RCC 7860 (cell line): ENCODE data around the gene CARD19.

Experiments
- DNase-seq: peaks from one replicate; pipeline ENCODE4 v3.0.0-alpha.2; 2015; ENCODE audit warnings: low spot score
- FAIRE-seq: peaks from 2 replicates; lab custom pipeline; 2012; peaks lifted over from hg19 to GRCh38; lab: Jason Lieb, UNC

Gene CARD19

GRCh38 chr9:93149361-93149760 is 53.3 kb downstream of the CARD19 start:
- DNase-seq (no peak), FAIRE-seq (no peak)

GRCh38 chr9:93151097-93151784 is 55.2 kb downstream of the CARD19 start:
- FAIRE-seq = no peak
- DNase-seq = no peak

- FAIRE-seq (no peak), DNase-seq (no peak)
Measured at GRCh38 chr9:93154293-93154903, 58.4 kb downstream of the CARD19 start.

- FAIRE-seq (no peak), DNase-seq (no peak)
Measured at GRCh38 chr9:93155716-93156474, 59.9 kb downstream of the CARD19 start.

DNA sequence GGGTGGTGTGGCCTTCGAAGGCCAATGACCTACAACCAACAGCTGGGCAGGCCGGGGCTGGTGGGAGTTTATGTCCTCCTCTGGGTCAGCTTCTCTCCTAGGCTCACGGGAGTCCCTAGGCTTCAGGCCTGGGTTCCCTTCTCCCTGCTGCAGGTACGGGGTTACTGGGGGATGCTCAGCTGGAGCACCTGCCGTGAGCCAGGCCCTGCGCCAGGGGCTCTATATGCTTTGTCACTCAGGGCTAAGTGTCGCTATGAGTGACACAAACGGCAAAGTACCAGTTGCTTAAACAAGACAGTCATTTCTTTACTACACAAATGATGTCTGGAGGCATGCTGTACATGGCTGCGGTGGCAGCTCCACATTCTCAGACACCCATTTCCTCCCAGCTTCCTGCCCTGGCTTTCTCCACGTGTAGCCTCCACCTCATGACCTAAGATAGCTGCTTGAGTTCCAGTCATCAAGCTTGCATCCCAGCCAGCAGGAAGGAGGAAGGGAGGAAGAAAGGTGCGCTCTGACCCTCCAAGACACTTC is 60.5 kb downstream of the CARD19 start:
- DNase-seq (no peak), FAIRE-seq (no peak)

DNA sequence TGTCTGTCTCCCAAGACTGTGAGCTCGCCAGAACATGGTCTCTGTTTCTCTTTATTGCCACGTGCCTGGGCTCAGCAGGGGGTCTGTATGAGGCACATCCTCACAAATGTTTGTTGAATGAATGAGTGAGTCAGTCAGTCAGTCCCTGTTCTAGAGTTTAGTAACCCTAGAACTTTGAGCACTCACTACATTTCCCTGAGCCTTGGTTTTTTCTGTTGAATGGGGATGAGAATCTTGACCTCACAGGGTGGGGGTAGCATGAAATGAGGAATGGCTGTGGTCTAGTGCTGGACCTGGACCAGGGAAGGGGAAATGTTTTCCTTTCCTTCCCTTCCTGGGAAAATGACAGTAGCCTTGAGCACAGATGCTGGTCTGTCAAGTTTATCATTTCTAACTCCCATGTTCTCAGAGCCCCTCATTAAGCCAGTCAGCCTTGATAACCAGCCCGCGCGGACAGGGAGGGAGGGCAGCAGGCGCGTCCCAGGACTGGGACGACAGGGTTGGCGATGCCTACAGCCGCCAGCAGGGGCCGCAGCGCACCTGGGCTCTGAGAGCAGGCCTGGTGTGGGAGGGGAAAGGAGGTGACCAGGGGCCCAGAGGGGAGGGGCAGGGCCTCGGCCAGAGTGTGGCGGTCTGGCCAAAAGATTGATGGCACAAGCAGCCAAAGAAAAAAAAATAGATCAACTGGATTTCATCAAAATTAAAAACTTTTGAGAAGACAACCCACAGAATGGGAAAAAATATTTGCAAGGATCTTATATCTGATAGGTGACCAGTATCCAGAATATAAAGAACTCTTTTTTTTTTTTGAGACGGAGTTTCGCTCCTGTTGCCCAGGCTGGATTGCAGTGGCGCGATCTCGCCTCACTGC is 63.8 kb downstream of the CARD19 start:
- DNase-seq (peak; percentile 69), FAIRE-seq (peak; percentile 15)

DNA sequence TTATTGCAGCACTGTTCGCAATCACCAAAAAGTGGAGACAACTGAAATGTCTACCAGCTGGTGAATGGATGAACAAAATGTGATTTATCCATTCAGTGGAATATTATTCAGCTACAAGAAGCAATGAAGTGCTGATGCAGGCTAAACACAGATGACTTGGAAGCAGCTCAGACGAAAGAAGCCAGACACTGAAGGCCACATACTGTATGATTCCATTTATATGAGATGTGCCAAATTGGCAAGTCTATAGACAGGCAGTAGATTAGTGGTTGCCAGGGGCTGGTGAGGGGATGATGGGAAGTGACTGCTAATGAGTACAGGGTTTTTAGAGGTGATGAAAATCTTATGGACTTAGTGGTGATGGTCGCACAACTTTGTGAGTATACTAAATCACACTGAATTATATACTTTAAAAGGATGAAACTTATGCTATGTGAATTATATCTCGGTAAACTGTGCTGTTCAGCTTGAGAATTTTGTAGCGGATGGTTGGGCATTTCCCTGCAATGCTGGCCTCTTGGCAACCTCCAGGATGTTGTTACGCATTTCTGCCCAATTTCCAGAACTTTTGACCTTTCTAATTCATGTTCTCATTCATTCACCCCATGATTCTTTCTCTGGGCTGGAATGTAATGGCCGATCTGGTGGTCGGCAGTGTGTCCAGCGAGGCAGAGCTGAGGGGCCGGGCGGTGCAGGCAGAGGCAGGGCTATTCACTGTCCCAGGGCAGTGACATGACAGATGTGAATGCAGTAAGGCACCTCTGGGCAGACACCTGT is 66.0 kb downstream of the CARD19 start:
- no peak for FAIRE-seq
- no peak for DNase-seq
